ENCODE data around the gene CLTCL1.

GRCh38 chr22:19325296-19325948 is 33.9 kb upstream of the CLTCL1 start:
- TF ChIP-seq CTCF (IDR thresholded peaks at IDR 0.05) (no peak), POLR2A (IDR thresholded peaks at IDR 0.05) (no peak)

All from testis (tissue), 2 donors.